Pancreas (tissue), 10 donors: Measurements from ENCODE around the gene TIMP3. TPM values are rescaled to one million over a fixed set of nuclear protein-coding genes. Genes with fewer than 3 reads are reported as not detected.

Source experiments
- ATAC-seq, 4 donors: fragments of 200-7000 bp; cut with Tn5 transposase; one replicate each; pipeline versions ENCODE4 v1.8.0 to v1.9.1; 2020; ENCODE audit warnings: mild to moderate bottlenecking in 4 of 4, moderate library complexity in 4 of 4
- DNase-seq, 6 donors: peaks; one replicate each; pipeline ENCODE4 v3.0.0-alpha.2; 2020
- FAIRE-seq: peaks from 2 replicates; lab custom pipeline; 2012; peaks lifted over from hg19 to GRCh38; lab: Jason Lieb, UNC
- H3K27ac ChIP-seq, 4 donors: fragments of 200-600 bp; sonication (generic); 1 replicate in 3 of 4; 2 replicates in 1 of 4; pipeline versions ENCODE4 v1.5.0 to v1.8.0; 2020
- H3K27me3 ChIP-seq, 4 donors: fragments of 200-600 bp; one replicate each; pipeline ENCODE4 v1.8.0; 2021
- H3K36me3 ChIP-seq, 3 donors: fragments of 200-600 bp; sonication (generic) in 1 of 3; one replicate each; pipeline versions ENCODE4 v1.5.0 to v1.8.0; 2020 to 2021
- H3K4me1 ChIP-seq, 3 donors: fragments of 200-600 bp; one replicate each; pipeline ENCODE4 v1.8.0; 2021
- H3K4me3 ChIP-seq, 4 donors: fragments of 200-600 bp; sonication (generic) in 2 of 4; one replicate each; pipeline versions ENCODE4 v1.5.0 to v1.8.0; 2020 to 2021
- H3K9me3 ChIP-seq, 4 donors: fragments of 200-600 bp; one replicate each; pipeline ENCODE4 v1.8.0; 2021
- CTCF ChIP-seq, 4 donors: fragments of 200-600 bp; sonication (generic) in 3 of 4; IDR thresholded peaks; one replicate each; pipeline versions ENCODE4 v1.5.0 to v1.8.0; 2021; ENCODE audit warnings: antibody characterized with exemption in 4 of 4
- WGBS, 2 donors: extraction: QIAGEN DNeasy Blood & Tissue Kit; methylation state at CpG; one replicate each; pipeline ENCODE4 v1.1.7; 2013; 5-methylcytosine and 5-hydroxymethylcytosine counted together
- intact Hi-C, 3 donors: fragments of 100-400 bp; cut with DNase I; formaldehyde crosslinking; loops; one replicate each; pipeline versions ENCODE4 v1.11.1 to v1.14.2; 2022
- polyA plus RNA-seq, 2 donors: library from polyadenylated mRNA; stranded (reverse); fragments of 200-250 nt; gene quantifications; one replicate each; pipeline ENCODE4 v1.2.3, GENCODE V29; 2013
- total RNA-seq, 6 donors: library from RNA; stranded (reverse); fragmentation: NEBNext Ultra II Directional in 4 of 6; extraction: Animal tissue kit (Norgen Biotek cat#: 25700) in 4 of 6; gene quantifications; one replicate each; pipeline versions ENCODE4 v1.2.1 to v1.2.4, GENCODE V29; 2021 to 2023
- donor health status: healthy with polysubstance abuse.
- donor health status: DM: no; HTN: no; CAD: no; lungs with moderate emphysema.
- donor health status: DM: no; HTN: no; CAD: no.
- donor health status: control.
- donor health status: control.
- donor health status: Bipolar disorder and iron deficiency.
- donor health status: DM: yes; HTN: yes; CAD: no.
- donor health status: DM: no; HTN: no; CAD: no.
- donor health status: DM: no; HTN: no; CAD: no.
- donor health status: DM: yes; HTN: yes; CAD: no.

The TIMP3 gene
- total and polyA plus RNA-seq, 8 donors = 14.0 to 87.0 (median 48.2) TPM

DNA sequence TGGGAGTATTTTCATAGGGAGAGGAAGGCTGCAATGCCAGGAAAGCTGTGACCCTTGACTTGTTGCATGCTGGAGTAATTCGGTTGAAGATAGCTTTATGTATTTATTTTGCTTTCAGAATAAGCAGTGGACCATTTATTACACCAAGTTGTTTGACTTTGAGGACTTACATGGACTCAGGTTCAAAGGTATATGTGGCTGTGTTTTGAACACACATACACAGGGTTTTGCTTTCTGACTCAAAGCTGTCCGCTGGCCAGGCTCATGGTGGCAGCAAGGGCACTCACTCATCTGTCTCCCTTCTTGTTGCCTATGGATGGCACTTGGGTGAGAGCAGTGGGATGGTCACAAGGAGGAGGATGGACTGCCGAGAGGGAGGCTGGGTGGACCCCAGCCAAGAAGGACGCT, 6.5 kb downstream of the TIMP3 start:
- Histone ChIP-seq H3K9me3 (no peaks in the 10 kb centered on the region), H3K27me3 (no peaks in the 10 kb centered on the region), H3K27ac (no peak overlapping the region), H3K4me3 (no peak overlapping the region), H3K36me3 (no peaks in the 10 kb centered on the region), H3K4me1 (no peaks in the 10 kb centered on the region)
- DNase-seq (no peak), ATAC-seq (no peak), FAIRE-seq (no peak)
- WGBS, 2 donors = 57% methylated on average over 4 of the region's 4 CpGs
- TF ChIP-seq CTCF (IDR thresholded peaks at IDR 0.05) = no peak
- intact Hi-C loops = no loop called here

- intact Hi-C loops = no loop called here
- Histone ChIP-seq H3K4me1 (no peaks in the 10 kb centered on the region), H3K36me3 (no peaks in the 10 kb centered on the region), H3K27me3 (no peaks in the 10 kb centered on the region), H3K9me3 (no peaks in the 10 kb centered on the region), H3K4me3 (no peak overlapping the region), H3K27ac (no peak overlapping the region)
- no peak for TF ChIP-seq CTCF (IDR thresholded peaks at IDR 0.05)
- ATAC-seq = no peak
- no peak for FAIRE-seq
- 34 to 42% methylated on average over 6 of the region's 6 CpGs for WGBS, 2 donors
- DNase-seq = no peak
These were observed 8.5 kb downstream of the TIMP3 start for GRCh38 chr22:32809786-32810554.

DNA sequence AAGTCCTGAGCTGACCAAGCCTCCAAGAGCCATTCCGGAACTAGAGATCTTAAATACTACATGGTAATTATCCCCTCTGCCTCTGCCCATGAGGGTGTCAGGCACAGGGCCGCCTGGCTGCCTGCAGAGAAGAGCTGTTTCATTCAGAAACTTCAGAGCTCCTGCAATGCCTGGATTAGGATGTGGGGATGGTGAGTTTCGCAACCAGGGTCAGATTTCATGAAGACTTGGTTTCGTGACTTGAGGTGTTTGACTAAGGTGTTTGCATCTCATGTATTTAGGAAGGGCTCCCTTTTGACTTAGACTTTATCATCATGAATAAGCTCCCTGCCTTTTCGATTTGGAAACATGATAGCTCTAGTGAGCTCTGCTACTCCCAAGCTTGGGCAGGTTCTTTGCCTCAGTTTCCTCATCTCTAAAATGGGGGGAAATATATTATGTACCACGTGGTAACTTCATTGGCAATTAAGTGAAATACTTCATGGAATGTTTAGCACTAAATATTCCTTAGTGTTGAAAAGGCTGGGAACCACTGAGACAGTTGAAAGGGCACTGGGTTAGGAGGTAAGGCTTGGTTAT, 9.1 kb downstream of the TIMP3 start:
- no peak for TF ChIP-seq CTCF (IDR thresholded peaks at IDR 0.05)
- no peaks in the 10 kb centered on the region for H3K36me3 ChIP-seq
- H3K27me3 ChIP-seq = no peaks in the 10 kb centered on the region
- DNase-seq = no peak
- H3K4me3 ChIP-seq = no peak overlapping the region
- intact Hi-C loops = no loop called here
- no peaks in the 10 kb centered on the region for H3K9me3 ChIP-seq
- whole genome bisulfite sequencing, 2 donors = 62 to 63% methylated on average over 6 of the region's 6 CpGs
- no peak for FAIRE-seq
- no peaks in the 10 kb centered on the region for H3K4me1 ChIP-seq
- ATAC-seq = no peak
- H3K27ac ChIP-seq = no peak overlapping the region

DNA sequence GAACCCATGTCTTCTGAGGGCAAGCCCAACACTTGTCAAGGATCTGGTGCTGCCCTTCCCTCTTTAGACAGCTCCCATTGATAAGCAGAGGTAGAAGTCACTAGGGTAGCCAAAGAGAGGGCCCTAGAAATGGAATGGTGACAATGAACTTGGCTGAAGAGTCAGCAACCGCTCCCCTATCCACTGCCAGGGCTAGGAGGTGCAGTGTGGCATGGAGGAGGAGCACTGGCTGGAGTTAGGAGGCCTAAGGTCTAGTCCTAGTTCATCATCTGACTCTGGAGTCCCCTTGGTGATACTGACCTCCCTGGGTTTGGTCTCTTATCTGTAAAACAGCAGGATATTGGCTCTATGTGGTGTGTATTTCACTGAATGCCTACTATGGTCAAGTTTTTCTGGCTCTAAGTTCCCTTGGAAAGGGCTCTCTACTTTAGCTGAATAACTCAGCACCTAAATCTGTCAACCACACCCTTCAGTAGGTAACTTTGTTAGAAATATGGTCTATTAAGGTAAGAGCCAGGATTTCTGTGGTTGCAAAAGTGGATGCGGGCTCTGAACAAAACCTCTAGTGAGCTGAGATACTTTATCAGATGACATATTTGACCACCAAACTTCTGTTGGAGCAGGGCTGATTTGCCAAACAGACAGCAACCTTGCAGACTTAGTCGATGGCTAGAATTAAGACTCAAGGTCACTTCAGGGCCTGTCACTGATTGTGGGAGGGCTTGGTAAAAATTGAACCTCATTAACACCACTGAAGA, 10.5 kb downstream of the TIMP3 start:
- Histone ChIP-seq H3K27ac (no peak overlapping the region), H3K4me1 (no peaks in the 10 kb centered on the region), H3K36me3 (no peaks in the 10 kb centered on the region), H3K9me3 (no peaks in the 10 kb centered on the region), H3K4me3 (no peak overlapping the region), H3K27me3 (no peaks in the 10 kb centered on the region)
- intact Hi-C loops = no loop called here
- no peak for DNase-seq
- 60 to 65% methylated on average over 3 of the region's 3 CpGs for WGBS, 2 donors
- TF ChIP-seq CTCF (IDR thresholded peaks at IDR 0.05) = no peak
- no peak for ATAC-seq
- FAIRE-seq = no peak
